ENCODE results near the gene IL31. TPM values are rescaled to one million over a fixed set of nuclear protein-coding genes. Genes with fewer than 3 reads are reported as not detected.

Gene IL31
- total and polyA plus RNA-seq, 2 of the 4 experiments (the other 2 are of a cell fraction): not detected

- Histone ChIP-seq H3K4me1 (ENCODE audit: control insufficient read depth, insufficient read depth, low read length) (no peaks in the 10 kb centered on the region), H2BK20ac (ENCODE audit: low read depth, low read length) (no peak overlapping the region), H2BK15ac (ENCODE audit: low read depth, low read length) (no peak overlapping the region), H3K4me3 (ENCODE audit: insufficient read depth, low read depth, low read length) (no peak overlapping the region), H2AK5ac (ENCODE audit: low read depth, low read length) (no peak overlapping the region), H3K9me3 (ENCODE audit: control insufficient read depth, insufficient read depth, low read length) (no peaks in the 10 kb centered on the region), H2BK120ac (ENCODE audit: low read depth, low read length) (no peak overlapping the region), H3K9me1 (ENCODE audit: insufficient read depth, low read length) (no peaks in the 10 kb centered on the region), H4K91ac (ENCODE audit: insufficient read depth, low read depth, low read length) (no peak overlapping the region), H2AK9ac (replicated peaks; ENCODE audit: low read depth, low read length, poor library complexity) (no peak overlapping the region), H2BK5ac (ENCODE audit: low read depth, low read length, poor library complexity, severe bottlenecking) (no peak overlapping the region), H4K8ac (ENCODE audit: low read depth in 2 of 2, low read length in 2 of 2) (no peak overlapping the region), H3K27me3 (ENCODE audit: control insufficient read depth, insufficient read depth, low read length) (peaks cover 7% of the 10 kb centered on the region), H3K14ac (replicated peaks; ENCODE audit: low read depth, low read length) (no peak overlapping the region), H3K4ac (ENCODE audit: low read depth, low read length) (no peak overlapping the region), H3K18ac (ENCODE audit: low read depth, low read length) (no peak overlapping the region), H2AFZ (replicated peaks; ENCODE audit: low read length, poor library complexity) (no peak overlapping the region), H3K23ac (ENCODE audit: low read depth, low read length) (no peak overlapping the region), H3K9ac (ENCODE audit: low read depth, low read length) (no peak overlapping the region), H3K36me3 (ENCODE audit: control insufficient read depth, insufficient read depth, low read length) (no peaks in the 10 kb centered on the region), H3K56ac (ENCODE audit: extremely low read depth, insufficient read depth, low read length) (no peak overlapping the region), H4K5ac (ENCODE audit: low read depth, low read length) (no peak overlapping the region), H3K4me2 (ENCODE audit: low read depth, low read length) (no peak overlapping the region), H4K20me1 (ENCODE audit: insufficient read depth, low read length) (no peaks in the 10 kb centered on the region), H3K27ac (ENCODE audit: insufficient read depth, low read length) (no peak overlapping the region), H3K79me1 (ENCODE audit: low read depth in 1 of 2, low read length in 2 of 2) (no peaks in the 10 kb centered on the region)
- no TSS peak for BruUV-seq (replicated peaks)
- WGBS, 2 experiments (ENCODE audit: extremely low coverage in 2 of 2, insufficient read length in 1 of 2): no CpG with 5 or more reads among the region's 4 CpGs
- dilution Hi-C loops (cut with HindIII; ENCODE audit: low sequenced_read_pairs, unreplicated experiment) (no loop called here), intact Hi-C loops (cut with micrococcal nuclease) (no loop called here), in situ Hi-C loops (cut with MboI; ENCODE audit: low sequenced_read_pairs) (no loop called here)
- no peak for ATAC-seq (ENCODE audit: low read depth)
- ChIA-PET CTCF (no interaction called here), POLR2A (ENCODE audit: unreplicated experiment) (no interaction called here)
- DNase-seq: no peak
- TF ChIP-seq RCOR1 (IDR thresholded peaks at IDR 0.05; ENCODE audit: insufficient replicate concordance, low read length) (no peak), MAFK (IDR thresholded peaks at IDR 0.05; ENCODE audit: low read depth, low read length) (no peak), BHLHE40 (IDR thresholded peaks at IDR 0.05; ENCODE audit: low read depth, low read length) (no peak), SMC3 (IDR thresholded peaks at IDR 0.05; ENCODE audit: low read depth, low read length) (no peak), NFE2L2 (IDR thresholded peaks at IDR 0.05; ENCODE audit: low read depth, low read length) (no peak), RAD21 (IDR thresholded peaks at IDR 0.05; ENCODE audit: low read length) (no peak), MXI1 (IDR thresholded peaks at IDR 0.05; ENCODE audit: borderline replicate concordance, low read depth, low read length) (no peak), POLR2A (IDR thresholded peaks at IDR 0.05; ENCODE audit: low read depth, low read length) (no peak), USF2 (IDR thresholded peaks at IDR 0.05; ENCODE audit: low read depth, low read length) (no peak), RFX5 (IDR thresholded peaks at IDR 0.05; ENCODE audit: low read depth, low read length) (no peak), FOS (IDR thresholded peaks at IDR 0.05; ENCODE audit: low read depth, low read length) (no peak), CHD1 (IDR thresholded peaks at IDR 0.05; ENCODE audit: low read depth, low read length) (no peak), MAZ (IDR thresholded peaks at IDR 0.05; ENCODE audit: borderline replicate concordance, low read depth, low read length) (no peak), CEBPB (IDR thresholded peaks at IDR 0.05; ENCODE audit: low read depth, low read length) (no peak)
- TF ChIP-seq, protein P1, sequence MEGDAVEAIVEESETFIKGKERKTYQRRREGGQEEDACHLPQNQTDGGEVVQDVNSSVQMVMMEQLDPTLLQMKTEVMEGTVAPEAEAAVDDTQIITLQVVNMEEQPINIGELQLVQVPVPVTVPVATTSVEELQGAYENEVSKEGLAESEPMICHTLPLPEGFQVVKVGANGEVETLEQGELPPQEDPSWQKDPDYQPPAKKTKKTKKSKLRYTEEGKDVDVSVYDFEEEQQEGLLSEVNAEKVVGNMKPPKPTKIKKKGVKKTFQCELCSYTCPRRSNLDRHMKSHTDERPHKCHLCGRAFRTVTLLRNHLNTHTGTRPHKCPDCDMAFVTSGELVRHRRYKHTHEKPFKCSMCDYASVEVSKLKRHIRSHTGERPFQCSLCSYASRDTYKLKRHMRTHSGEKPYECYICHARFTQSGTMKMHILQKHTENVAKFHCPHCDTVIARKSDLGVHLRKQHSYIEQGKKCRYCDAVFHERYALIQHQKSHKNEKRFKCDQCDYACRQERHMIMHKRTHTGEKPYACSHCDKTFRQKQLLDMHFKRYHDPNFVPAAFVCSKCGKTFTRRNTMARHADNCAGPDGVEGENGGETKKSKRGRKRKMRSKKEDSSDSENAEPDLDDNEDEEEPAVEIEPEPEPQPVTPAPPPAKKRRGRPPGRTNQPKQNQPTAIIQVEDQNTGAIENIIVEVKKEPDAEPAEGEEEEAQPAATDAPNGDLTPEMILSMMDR (conservative IDR thresholded peaks at IDR 0.05; ENCODE audit: low read depth, low read length): no peak
- TF ChIP-seq, protein P2, sequence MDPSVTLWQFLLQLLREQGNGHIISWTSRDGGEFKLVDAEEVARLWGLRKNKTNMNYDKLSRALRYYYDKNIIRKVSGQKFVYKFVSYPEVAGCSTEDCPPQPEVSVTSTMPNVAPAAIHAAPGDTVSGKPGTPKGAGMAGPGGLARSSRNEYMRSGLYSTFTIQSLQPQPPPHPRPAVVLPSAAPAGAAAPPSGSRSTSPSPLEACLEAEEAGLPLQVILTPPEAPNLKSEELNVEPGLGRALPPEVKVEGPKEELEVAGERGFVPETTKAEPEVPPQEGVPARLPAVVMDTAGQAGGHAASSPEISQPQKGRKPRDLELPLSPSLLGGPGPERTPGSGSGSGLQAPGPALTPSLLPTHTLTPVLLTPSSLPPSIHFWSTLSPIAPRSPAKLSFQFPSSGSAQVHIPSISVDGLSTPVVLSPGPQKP (IDR thresholded peaks at IDR 0.05; ENCODE audit: borderline replicate concordance, low read depth, low read length): no peak
Observed at GRCh38 chr12:122159882-122160281, 14.1 kb downstream of the IL31 start.

All from IMR-90 (cell line).